ENCODE measurements around the gene MAGI1.
"Not testable (repeated sequence)": the region's sequence is repeated elsewhere in the genome, so short reads cannot be mapped to it uniquely, and the experiment has no call there.

Gene MAGI1

DNA sequence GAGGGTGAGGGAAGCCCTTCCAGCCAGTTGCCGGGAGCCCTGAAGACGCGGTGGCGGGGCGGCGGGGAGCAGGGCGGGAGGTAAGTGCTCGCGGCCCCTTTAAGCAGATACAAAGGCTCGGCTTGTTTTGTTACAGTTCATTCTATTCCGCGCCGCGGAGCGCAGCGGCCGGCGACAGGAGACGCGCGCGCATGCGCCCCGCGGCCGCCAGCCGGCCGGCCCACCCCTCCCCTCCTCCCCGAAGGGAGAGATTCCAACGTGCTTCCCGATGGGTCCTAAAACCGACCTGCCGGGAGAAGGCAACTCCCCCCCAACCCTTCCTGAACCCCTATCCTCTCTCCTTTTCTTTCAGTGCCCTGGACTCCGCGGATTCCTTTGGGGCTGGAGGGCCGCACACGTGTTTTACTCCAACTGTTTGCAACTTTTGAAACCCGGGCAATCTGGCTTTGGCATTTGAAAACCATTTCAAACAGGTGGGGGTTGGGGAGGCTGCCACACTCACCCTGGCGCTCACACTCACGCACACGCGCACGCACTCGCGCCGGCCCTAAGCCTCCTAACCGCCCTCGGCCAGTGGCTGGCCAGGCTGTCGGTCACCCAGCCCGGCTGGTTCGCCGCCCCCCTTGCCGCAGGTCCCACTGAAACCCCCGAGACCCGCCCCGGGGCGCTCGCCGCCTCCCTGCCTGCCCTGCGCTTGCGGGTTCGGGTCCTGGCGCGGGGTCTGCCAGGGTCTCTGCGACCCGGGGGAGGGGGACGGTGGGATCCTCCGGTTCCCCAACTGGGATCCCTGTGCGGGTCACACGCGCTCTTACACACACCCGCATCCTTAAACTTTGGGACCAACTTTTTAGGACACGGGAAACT, at the start of gene MAGI1:
Gene MAGI1 (minus strand): TSS at position 193 of the 864 bp plus-strand sequence. CDS start 610 bp downstream, outside the sequence.
- peak; percentile 96 for DNase-seq

DNA sequence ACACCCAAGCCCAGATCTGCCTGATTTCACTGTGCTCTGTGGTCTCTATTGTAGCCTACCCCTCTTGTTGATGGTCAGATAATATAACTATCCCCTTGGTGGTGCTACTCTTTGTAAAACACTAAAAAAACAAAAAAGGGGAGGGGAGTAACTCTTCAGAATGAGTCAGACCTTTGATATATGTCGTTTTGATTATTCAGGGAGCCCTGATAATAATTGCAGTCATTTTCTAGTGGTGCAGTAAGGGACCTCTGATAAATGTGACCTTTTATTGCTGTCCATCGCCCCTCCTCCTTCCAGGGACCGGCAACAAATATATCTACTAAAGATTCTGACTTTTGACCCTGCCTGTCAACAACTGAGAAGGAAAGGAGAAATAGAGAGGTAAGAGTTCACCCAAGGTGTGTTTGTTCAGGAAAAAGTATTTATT, 45.1 kb upstream of the MAGI1 start:
- no peak for DNase-seq

DNA sequence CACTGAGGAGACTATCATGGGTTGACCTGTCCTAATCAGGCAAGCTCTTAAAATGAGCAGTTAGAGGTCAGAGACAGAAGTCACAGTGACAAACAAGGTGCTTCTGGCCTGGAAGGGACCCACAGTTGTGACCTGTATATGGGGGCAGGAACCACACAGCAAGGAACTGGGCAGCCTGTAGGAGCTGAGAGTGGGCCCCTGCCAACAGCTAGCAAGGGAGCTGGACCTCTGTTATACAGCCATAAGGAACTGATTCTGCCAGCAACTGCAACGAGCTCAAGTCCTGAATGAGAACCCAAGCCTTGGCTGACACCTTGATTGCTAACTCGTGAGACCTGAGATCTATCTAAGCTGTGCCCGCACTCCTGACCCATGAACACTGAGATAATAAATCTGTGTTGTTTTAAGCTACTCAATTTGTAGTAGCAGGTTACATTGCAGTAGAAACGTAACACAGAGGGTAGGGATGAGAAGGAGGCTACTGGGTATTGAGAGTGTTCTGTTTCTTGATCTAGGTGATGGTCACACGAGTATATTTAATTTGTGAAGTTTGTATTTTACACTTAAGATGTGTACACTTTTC, 44.5 kb upstream of the MAGI1 start:
- no peak for DNase-seq

DNA sequence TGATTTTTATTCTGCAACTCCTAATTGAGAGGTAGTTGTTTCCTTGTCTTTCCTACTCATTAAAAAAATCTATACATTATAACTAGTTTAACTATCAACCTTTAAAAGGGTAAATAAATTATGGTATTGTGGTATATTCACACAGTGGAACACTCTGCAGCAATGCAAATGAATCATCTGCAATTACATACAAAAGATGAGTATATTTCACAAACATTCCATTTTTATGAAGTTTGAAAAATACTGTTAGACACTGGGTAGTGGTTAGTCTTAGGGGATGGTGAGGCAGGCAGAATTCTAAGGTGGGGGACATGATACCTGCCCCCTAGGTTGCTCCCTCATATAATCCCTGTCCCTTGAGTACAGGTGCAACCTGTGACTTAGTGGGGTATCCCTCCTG, 44.0 kb upstream of the MAGI1 start:
- DNase-seq, result no peak

DNA sequence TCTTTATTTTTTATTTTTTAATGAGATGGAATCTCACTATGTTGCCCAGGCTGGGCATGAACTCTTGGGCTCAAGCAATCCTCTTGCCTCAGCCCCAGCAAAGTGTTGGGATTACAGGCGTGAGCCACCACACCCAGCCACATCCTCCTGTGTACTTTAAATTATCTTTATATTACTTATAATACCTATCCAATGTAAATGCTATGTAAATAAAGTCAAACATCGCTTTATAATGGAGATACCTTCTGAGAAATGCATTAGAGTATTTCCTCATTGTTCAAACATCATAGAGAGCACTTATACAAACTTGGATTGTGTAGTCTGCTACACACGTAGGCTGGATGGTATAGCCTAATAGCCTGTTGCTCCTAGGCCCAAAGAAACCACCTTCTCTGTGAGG, 41.4 kb upstream of the MAGI1 start:
- no peak for DNase-seq

DNA sequence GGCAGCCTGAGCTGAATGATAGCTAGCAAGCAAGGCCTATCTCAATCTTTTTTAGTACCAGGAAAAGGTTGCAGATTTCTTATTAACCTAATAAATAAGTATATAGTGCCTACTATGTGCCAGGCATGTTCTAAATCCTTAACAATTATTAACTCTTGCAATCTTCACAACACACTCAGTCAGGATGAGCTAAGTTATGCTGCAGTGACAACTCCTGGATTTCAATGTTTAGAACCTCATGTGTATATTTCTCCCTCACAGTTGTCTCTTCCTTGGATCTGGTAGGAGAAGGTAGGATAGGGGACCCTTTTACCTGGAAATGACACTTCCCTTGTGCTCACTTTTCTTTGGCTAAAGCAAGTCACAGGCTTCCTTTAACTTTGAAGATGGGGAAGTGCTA, 39.3 kb upstream of the MAGI1 start:
- no peak for DNase-seq

DNA sequence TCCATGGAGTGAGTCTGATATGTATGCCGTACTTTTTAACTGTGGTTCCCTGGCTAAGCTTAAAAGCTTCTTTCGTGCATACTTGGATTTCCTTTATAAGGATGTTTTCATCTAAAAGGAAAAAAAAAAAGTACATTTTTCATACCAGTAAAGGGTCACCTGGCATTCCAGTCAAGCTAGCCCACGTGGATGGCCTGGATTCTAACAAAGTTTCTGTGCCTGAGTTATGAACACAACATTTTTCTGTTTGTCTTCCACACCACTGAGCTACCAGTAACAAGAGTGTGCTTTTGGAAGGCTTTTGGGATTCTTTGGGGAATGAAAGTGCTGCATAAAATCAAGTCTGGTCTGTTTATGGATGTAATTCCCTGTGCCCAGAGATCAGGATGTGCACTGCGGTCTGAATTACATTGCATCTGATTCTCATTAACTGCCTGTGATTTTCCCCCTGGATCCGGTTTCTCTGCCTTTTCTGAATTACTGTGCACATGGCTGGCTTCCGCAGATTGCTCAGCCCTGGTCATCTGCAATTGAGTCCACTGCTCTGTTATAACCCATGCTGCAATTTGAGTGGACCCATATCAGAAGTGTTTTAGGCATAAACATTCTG, 38.2 kb upstream of the MAGI1 start:
- DNase-seq, result peak; percentile 38

DNA sequence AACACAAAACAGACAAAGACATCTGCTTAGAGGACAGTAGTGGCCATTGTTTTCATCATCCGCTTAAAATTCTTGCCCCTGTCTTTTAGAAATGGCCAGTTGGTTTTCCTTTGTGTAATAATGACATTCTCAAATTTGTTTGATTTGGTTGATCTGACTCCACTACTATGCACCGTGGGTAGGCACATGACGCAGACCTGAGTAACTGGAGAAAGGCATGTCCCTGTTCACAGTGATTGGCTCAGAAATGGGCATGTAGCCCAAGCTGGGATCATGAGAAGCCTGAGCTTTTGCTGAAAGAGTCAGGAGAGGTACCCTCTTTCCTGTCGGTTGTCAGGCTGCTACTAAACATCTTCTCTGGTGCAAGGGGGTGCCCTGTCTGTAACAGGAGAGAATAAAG, 36.6 kb upstream of the MAGI1 start:
- DNase-seq, result no peak

DNA sequence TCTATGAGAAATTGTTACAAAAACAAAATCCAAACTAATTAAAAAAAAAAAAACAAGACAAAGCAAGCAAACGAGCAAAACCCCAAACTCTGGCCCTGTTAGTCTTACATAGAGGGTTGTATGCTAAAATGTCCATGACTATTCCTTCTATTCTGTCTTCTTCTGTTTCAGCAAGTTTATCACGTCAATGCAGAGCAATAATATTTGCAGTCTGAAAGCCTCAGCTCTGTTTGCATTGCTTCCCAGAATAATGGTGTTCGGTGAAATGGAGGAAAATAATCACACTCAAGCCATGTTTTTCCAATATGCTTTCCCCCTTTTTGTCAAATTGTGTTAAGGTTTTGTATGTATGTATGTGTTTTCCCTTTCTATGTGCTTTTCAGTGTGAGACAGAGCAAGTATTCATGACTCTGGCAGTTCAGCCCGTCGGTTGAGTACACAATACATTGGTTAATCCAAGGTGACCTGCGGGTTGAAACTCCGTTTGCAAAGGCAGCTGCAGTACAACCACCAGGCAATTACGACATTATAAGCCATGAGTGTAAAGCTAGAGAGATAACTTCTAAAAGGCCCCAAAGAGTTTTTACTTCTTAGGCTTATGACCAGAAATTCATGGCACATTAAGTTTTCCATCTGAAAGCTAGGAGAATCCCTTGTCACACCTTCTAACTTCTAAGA, 34.9 kb upstream of the MAGI1 start:
- peak; percentile 55 for DNase-seq

DNA sequence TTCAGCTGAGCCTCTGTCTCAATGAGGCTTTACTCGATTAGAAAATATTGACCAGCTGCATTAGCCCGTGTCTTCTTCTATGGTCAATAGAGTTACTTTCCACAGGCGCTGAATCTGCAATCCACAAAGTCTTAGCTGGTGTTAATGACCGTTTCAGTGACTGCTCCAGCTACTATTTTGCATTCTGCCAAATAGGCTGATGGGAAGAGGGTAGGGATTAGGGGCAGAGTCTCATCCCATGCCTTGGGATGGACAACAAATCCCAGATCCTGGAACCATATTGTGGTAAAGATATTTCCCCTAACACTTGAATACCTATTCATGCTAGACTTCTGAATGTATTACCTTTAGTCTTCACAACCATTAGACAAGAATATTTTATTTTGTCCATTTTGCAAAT, 29.5 kb upstream of the MAGI1 start:
- no peak for DNase-seq

DNA sequence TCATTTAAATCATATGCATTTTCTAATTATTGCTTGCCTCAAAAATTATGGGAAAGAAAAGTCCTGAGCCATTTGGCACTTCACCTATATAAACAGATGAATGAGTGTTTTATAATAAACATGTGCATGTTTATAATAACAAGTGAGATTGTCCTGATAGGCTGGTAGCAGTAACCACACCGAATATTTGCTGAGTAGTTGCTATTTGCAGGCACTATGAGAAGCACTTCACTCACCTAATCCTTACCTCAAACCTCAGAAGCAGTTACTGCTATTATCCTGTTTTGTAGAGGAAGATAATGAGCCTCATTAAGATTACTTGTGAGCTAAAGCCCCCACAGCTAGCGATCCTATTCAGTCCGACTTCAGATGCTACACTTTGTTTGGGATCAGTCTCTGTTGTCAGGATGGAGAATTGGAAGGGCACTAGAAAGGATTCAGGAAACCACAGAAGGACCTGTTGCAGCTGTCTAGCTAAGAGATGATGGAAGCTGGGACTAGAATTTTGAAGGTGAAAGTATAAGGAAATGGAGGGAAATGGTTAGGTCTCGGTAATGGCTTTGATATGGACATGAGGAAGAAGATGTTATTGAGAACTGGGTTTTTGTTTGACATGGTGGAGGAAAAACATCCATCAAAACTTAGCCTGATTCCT, 28.4 kb upstream of the MAGI1 start:
- no peak for DNase-seq

DNA sequence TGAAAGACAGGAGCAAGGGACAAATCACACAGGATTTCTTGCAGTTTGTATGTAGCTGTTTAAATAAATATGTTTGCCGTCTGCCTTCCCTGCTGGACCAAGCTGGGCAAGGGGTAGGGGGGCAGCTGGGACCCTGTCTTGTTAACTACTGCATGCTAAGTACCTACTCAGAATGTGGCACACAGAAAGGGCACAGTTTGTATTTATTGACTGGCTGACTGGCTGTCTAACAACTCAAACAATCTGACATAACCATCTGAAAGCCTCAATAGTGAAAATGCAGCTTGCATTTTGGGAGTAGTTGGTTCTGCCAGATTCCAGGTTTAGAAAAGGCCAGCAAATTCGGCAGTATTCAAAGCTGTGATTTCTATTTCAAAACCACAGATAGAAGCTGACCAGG, 16.6 kb upstream of the MAGI1 start:
- DNase-seq, result no peak

DNA sequence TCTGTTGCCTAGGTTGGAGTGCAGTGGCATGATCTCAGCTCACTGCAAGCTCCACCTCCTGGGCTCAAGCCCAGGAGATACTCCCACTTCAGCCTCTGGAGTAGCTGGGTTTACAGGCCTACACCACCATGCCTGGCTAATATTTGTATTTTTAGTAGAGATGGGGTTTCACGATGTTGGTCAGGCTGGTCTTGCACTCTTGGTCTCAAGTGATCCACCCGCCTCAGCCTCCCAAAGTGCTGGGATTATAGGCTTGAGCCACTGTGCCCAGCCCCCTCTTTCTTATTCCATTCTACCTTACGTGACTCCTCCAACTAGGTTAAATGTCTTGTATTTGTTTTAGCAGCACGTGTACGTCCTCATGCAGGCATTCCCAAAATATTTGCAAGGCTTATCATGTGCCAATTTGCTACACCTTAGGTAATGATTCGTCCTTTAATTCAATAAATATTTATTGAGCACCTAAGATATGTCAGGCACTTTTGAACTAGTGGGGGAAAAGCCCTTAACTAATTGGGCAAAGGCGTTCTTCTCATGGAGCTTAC, 14.9 kb upstream of the MAGI1 start:
- no peak for DNase-seq

DNA sequence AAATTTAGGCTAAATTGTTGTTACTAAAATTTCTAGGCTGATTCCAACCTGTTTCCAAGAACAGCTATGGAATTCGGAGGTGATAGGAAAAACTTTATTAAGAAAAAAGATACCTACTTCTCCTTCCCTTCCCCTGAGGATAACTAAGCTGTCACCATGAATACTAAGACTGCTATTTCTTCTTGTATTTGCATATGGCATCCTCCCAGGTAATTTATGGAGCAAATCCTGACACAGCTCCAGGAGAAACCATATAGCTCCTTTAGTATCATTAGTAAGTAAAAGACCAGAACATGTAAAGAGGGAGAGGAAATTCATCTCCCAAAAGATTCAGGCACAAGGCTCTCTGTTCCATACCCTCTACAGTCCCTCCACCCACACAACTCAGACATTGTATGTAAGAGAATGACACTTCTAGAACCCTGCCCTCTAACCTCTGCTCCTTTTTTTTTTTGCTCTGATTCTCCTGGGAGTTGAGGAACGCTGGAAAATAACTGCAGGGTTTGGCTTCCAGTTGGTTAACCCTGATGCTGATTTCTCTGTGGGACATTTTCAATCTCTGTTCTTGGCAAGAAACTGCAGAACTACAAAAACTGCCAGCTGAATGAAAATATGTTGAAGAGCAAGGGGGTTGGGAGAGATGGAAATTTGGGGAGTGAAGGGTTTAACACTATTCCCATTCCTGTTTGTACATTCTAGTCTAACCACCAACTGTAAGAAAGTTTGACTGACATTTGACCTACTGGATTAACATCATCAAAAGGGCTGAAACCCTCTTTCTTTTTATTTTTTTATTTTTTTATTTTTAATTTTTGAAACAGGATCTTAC, 14.2 kb upstream of the MAGI1 start:
- no peak for DNase-seq

DNA sequence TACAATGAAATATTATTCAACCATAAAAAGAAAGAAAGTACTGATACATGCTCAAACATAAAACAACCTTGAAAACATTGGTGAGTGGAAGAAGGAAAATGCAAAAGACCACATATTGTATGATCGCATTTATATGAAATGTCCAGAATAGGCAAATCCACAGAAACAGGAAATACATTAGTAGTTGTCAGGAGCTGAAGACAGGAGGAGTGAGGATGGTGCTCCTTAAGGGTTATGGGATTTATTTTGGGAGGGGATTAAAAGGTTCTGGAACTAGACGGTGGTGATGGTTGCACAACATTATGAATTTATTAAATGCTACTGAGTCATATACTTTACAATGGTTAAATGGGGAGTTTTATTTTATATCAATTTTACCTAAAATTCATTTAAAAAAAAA, 12.1 kb upstream of the MAGI1 start:
- no peak for DNase-seq

DNA sequence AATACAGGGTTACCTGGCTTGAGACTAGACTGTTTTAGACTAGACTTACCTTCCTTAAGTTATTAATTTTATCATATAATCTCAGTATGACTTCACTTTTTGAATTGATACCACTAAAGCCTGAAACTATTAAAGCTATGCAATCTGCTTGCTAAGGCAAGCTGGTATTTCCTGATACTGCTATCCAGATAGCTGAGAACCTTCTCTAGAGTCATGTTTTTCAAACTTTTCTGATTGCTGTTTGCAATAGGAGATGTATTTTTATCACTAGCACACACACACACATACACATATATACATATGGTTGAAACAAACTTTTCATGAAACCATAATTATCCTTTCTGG, 9.3 kb upstream of the MAGI1 start:
- DNase-seq, result no peak

DNA sequence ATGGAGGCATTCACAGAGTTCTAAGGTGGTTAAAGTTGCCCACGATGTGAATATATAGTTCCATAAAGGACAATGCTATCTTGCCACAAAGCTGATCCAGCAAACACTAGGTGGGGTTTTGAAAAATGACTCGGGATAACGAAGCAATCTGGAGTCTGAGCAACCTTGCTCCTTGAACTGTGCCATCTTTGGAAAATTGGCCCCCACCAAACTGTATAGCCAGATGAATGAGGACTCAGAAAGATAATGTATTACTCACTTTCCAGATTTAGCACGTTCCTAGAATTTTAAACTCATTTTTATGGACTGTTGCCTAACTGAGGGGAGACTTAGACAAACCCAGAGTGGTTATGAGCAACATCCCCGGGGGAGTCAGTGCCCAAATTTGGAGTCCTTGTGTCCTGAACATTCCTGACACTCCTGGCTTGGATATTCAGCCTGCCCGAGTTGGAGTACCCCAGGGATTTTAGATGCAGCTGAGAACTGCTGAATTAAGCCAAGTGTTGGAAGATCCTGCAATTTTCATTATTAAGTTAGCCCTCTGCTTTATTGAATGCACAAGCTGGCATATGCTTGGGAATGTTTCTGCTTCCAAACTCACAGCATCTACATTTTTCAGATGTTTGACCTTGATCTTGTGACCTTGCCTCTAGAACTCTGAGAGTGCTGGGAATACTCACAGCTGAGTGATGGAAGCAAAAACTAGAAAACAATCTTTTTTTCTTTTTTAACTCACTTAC, 8.8 kb upstream of the MAGI1 start:
- DNase-seq, result no peak

DNA sequence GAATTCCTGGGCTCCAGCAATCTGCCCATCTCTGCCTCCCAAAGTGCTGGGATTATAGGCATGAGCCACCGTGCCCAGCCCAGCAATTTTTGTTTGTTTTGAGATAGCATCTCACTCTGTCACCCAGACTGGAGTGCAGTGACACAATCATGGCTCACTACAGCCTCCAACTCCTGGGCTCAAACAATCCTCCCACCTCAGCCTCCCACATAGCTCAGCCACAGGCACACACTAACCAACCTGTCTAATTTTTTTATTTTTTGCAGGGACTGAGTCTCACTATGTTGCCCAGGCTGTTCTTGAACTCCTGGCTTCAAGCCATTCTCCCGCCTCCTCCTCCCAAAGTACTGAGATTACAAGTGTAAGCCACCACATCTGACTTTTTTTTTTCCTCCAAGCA, 7.6 kb upstream of the MAGI1 start:
- not testable (repeated sequence) for DNase-seq

DNA sequence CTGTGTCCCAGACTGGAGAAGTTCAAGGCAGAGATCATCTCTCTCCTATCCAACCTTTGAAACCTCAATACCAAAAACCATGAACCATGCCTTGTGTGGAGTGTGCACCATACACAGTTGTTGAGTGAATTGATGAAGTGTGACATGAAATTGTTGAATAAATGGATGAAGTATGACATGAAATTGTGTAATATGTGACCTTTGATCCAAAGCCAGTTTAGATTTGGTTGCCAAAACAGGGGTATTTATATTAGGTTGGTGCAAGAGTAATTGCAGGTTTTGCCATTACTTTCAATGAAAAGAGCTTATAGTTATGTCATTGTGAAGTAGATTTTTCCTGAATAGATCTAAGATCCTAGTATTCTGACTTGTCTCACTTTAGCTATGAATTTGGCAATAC, 3.1 kb upstream of the MAGI1 start:
- no peak for DNase-seq

DNA sequence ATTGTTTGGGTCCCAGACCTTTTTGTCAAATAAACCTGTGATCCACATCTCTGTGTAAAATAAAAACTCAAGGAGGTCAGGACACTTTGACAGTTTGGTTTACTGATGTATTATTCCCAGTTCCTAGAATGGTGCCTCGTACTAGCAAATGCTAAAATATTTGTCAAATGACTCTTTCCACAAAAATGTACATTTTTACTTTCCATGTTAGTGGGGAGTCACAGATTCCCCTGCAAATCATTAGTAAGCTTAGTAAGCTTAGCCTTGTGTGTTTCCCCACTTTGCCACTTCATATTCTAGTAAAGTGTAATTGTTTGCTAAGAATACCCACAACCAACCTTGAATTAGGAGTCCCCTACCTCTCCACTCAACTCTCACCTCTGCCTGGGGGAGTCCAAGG, 2.4 kb upstream of the MAGI1 start:
- DNase-seq, result no peak

DNA sequence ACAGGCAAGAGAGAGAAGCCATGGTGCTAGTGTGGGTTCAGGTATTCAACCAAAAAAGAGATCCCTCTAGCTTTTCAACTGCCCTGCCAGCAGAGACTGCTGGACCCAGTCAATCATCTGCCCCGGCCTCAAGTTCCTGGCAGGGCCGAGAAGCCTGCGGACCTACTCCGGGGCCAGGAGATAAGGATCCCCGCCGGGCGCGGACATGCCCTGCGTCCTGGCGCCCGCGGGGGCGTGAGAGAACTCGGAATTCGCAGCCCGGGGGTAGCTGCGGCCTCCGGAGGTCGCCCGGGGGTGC, 821 bp upstream of the MAGI1 start:
- DNase-seq, result no peak

DNA sequence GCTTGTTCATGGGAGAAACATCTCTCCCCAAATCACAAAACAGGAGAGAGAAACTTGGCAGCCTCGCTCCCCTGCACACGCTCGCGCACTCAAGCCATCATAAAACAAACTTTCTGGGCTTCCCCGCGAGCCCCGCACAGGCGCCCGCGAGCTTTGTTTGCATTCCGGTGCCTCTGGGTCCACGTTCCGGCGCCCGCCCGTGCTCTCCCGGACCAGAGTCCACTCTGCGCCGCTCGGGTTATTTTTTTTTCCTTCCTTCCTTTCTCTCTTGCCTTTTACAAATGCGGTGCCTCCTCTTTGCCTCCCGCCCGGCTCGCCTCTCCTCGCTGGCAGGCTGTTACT, 363 bp downstream of the MAGI1 start:
- DNase-seq, result no peak

Data from retina (tissue), 1 donor.